ENCODE results near the gene CNNM1.

CNNM1 gene

GRCh38 chr10:99410876-99411275 lies 81.7 kb downstream of the CNNM1 start:
- no peak for TF ChIP-seq ZFX (IDR thresholded peaks at IDR 0.05; ENCODE audit: borderline replicate concordance)
- no peak overlapping the region for H3K27ac ChIP-seq

DNA sequence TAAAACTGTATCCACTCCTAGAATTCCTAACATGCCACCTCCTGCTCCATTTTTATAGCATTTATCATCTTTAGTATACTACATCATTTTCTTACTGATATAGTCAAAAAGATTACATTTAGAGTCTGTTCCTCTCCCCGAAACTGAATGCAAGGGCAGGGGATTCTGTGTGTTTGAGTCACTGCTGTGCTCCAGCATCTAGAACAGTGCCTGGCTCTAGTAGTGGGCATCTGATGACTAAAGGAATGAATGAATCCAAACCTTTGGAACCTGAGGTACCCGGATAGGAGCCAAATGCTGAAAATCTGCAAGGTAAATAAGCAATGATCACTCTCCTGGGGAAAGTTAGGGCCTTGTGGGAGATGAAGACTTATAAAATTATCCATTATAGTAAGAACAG lies 82.4 kb downstream of the CNNM1 start:
- TF ChIP-seq CTCF (IDR thresholded peaks at IDR 0.05) (no peak), ZFX (IDR thresholded peaks at IDR 0.05; ENCODE audit: borderline replicate concordance) (no peak)
- no peak overlapping the region for H3K27ac ChIP-seq

DNA sequence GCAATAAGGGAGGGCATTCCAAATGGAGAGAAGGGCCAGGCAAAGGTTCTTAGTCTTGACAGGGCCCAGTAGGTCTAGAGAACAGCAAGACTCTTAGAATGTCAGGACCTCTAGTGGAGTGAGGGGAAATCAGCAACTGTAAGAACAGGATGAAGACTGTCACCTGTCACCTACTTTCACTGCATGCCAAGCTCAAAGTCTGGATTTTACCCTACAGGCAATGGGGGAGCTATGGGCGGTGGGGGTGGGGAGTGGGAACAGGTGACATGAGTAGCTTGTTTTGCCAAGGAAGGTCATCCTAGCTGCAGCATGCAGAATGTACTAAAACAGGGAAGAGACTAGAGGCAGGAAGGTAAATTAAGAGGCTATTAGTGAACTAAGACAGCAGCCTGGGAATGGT lies 82.9 kb downstream of the CNNM1 start:
- TF ChIP-seq CTCF (IDR thresholded peaks at IDR 0.05) (no peak), ZFX (IDR thresholded peaks at IDR 0.05; ENCODE audit: borderline replicate concordance) (no peak)
- H3K27ac ChIP-seq = no peak overlapping the region

DNA sequence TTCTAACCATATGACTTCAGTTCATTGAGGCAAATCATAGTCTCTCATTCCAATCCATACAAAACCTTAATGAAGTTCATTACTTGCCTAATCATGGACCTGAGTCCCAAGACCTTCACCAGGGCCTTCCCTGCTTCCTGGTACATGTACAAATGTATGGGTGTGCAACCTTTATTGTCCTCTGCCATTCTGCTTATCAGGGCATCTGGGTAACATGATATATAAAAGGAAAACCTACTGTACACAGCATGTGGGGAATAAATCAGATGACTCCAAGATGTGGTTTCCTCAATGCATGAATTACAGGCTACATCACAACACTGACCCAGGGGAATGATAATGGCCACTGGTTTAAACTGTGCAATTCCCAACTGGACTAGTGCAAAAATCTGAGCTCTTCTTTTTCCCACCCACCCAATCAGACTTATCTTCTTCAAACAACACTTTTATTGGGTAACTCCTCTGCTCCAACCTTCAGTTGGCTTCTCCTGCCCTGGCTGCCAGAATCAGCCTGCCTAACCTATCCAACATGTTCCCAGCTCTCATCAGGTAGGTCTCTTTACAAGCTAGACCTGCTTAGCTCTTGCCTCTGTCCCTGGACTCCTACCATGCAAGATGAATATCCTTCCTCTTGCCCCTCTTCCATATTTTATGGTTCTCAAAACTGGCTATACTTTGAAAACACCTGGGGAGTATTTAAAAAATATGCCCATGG lies 89.9 kb downstream of the CNNM1 start:
- H3K27ac ChIP-seq = no peak overlapping the region
- TF ChIP-seq CTCF (IDR thresholded peaks at IDR 0.05) (no peak), ZFX (IDR thresholded peaks at IDR 0.05; ENCODE audit: borderline replicate concordance) (no peak)

- no peak overlapping the region for H3K27ac ChIP-seq
- TF ChIP-seq CTCF (IDR thresholded peaks at IDR 0.05) = no peak
Observed at GRCh38 chr10:99419688-99420087, 90.5 kb downstream of the CNNM1 start.

- no peak for TF ChIP-seq ZFX (IDR thresholded peaks at IDR 0.05; ENCODE audit: borderline replicate concordance)
- TF ChIP-seq CTCF (IDR thresholded peaks at IDR 0.05) = no peak
- H3K27ac ChIP-seq = no peak overlapping the region
Observed at GRCh38 chr10:99421233-99421739, 92.1 kb downstream of the CNNM1 start.

DNA sequence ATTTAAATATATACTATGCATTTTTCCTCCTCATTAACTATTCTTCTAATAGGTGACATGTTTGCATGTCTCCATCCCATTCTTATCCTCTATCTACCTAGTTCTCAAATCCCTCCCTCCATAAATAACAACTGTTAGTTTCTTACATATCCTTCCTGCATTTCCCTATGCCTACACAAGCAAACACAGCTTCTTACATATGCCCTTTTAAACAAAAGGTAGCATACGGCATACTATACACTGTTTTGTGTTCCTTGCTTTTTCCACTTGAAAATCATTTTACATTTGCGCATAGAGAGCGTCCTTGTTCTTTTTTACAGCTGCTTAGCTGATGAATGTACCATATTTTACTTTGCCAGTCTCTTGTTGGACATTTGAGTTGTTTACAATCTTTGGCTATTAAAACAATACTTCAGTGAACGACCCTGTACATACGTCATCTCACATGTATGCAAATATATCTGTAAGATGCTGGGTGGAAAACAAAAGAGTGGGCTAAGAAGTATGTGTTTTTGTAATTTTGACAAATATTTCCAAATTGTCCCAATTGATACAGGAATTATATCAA lies 93.5 kb downstream of the CNNM1 start:
- TF ChIP-seq CTCF (IDR thresholded peaks at IDR 0.05) = no peak
- TF ChIP-seq ZFX (IDR thresholded peaks at IDR 0.05; ENCODE audit: borderline replicate concordance) = no peak
- no peak overlapping the region for H3K27ac ChIP-seq
